GM21367 (cell line): ENCODE measurements around the gene UNK.
"Not testable (repeated sequence)": the region's sequence is repeated elsewhere in the genome, so short reads cannot be mapped to it uniquely, and the experiment has no call there.

Source experiments
- ATAC-seq: cut with Tn5 transposase; IDR thresholded peaks from one replicate; pipeline ENCODE4 v1.9.1; 2021; ENCODE audit not compliant: unreplicated experiment

UNK gene

GRCh38 chr17:75847614-75848522, 63.3 kb downstream of the UNK start:
- ATAC-seq: no peak

GRCh38 chr17:75848523-75849278, 64.1 kb downstream of the UNK start:
- no peak for ATAC-seq

- ATAC-seq: no peak
These were observed 64.7 kb downstream of the UNK start for GRCh38 chr17:75849279-75849646.

- ATAC-seq: no peak
These were observed 65.1 kb downstream of the UNK start for GRCh38 chr17:75849724-75850123.

GRCh38 chr17:75850928-75851692, 66.5 kb downstream of the UNK start:
- no peak for ATAC-seq

GRCh38 chr17:75851693-75851991, 67.0 kb downstream of the UNK start:
- not testable (repeated sequence) for ATAC-seq

GRCh38 chr17:75853433-75853832, 68.8 kb downstream of the UNK start:
- no peak for ATAC-seq

- ATAC-seq: no peak
These were observed 69.6 kb downstream of the UNK start for GRCh38 chr17:75854101-75854748.

GRCh38 chr17:75854881-75855309, 70.3 kb downstream of the UNK start:
- no peak for ATAC-seq

GRCh38 chr17:75855310-75856061, 70.9 kb downstream of the UNK start, which contains the start of gene WBP2:
TSS of gene WBP2 (minus strand) at chr17:75855335. CDS start at chr17:75855297, 38 bp downstream.
- ATAC-seq: peak; percentile 82

- ATAC-seq: peak; percentile 1
These were observed 71.6 kb downstream of the UNK start for GRCh38 chr17:75856062-75856756.

- not testable (repeated sequence) for ATAC-seq
These were observed 74.8 kb downstream of the UNK start for GRCh38 chr17:75859358-75859757.

GRCh38 chr17:75861927-75862317, 77.3 kb downstream of the UNK start:
- no peak for ATAC-seq

GRCh38 chr17:75864448-75864871, 79.9 kb downstream of the UNK start:
- ATAC-seq: peak; percentile 81

- ATAC-seq: peak; percentile 25
These were observed 80.3 kb downstream of the UNK start for GRCh38 chr17:75864887-75865286.

- not testable (repeated sequence) for ATAC-seq
These were observed 81.0 kb downstream of the UNK start for GRCh38 chr17:75865404-75866188.

- ATAC-seq: not testable (repeated sequence)
These were observed 84.2 kb downstream of the UNK start for GRCh38 chr17:75868730-75869281.
